Stimulated activated CD8-positive, alpha-beta memory T cell treated with anti-CD3 and anti-CD28 coated beads, Interleukin-4, amount 100 ng/mL, for 24 hours (primary cell): ENCODE data around the gene NCBP2.

ENCODE experiments used
- DNase-seq: peaks from one replicate; pipeline ENCODE4 v3.0.0-alpha.2; 2020; ENCODE audit warnings: low read depth

NCBP2 gene

DNA sequence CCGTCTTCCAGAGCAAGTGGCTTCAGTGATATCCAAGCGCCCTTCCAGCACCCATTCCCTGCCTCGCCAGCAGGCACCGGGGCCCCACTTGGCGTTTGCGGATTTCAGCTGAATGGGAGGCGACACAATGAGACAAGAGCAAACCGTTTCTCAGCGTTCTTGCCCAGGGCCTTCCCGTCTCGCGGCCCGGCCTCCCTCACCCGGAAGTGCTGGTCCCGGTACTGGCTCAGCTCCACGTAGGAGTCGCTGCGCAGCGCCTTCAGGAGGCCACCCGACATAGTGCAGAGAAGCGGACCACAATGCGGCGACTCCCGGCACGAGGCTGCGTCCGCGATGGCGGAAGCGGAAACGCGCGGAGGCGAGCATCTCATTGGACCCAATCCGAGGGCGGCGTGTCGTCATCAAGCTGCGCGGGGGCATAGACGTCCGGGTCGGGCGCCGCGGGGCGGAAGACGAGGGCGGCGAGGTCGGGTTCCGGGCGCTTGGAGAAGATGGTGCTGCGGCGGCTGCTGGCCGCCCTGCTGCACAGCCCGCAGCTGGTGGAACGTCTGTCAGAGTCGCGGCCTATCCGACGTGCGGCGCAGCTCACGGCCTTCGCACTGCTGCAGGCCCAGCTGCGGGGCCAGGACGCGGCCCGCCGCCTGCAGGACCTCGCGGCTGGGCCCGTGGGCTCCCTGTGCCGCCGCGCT, at the start of gene NCBP2:
TSS of gene NCBP2 (minus strand) at position 303 of the 689 bp plus-strand sequence. CDS start at position 278, 25 bp downstream.
- peak; percentile 100 for DNase-seq

DNA sequence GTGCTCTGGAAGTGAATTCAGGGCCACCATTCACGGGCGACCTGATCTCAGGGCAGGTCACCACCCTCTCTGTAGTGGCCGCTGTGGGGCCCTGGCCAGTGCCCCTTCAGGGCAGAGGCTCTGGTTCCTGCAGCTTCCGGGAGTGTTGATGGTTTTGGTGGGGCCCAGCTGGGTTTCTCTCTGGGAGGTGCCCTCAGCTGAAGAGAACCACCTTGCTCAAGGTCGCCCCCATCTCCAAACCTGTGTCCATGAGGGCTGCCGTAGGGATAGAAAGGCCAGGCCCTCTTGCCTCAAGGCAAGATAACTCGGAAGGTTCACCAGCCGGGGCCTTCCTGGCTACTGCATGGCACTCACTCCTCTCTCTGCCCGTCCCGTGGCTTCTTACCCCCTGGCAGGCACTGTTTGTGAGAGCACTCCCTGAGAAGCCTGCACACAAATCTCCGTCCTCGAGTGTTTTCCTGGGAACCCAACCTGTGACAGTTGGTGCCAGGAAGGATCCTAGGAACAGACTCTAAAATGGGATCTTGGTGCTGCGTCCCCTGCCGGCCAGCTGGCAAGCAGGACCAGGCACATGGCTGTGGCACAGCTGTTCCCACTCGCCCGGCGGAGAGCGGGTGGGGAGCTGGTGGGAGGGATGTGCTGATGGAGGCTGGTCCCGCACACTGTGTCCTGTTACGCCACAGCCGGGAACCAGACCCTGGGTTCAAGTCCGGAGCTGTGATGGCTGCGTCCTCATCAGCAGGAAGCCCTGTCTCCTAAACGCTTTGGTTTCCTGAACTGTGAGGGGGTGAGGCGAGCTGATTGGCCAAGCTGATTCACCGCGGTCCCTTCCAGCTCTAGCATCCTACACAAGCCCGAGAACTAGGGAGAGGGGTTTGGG, 49.5 kb upstream of the NCBP2 start:
- DNase-seq, result no peak

DNA sequence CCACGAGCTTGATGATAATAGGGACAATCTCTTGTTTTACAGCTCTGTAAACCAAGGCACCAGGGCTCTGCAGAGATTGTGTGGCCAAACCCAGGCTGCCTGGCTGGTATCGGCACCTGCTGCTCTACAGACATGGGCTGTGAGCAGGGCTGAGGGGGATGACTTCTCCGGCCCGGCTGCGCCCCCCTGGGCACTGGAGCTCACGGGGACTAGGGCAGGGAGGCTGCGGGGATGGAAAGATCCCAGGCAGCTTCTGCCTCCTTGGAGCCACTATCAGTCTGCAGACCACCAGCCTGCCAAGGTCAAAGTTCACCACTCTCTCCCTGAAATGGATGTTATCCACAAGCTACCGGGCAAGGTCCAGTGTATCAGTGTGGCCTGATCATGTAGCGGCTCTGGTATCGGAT, 48.3 kb upstream of the NCBP2 start:
- DNase-seq, result no peak

DNA sequence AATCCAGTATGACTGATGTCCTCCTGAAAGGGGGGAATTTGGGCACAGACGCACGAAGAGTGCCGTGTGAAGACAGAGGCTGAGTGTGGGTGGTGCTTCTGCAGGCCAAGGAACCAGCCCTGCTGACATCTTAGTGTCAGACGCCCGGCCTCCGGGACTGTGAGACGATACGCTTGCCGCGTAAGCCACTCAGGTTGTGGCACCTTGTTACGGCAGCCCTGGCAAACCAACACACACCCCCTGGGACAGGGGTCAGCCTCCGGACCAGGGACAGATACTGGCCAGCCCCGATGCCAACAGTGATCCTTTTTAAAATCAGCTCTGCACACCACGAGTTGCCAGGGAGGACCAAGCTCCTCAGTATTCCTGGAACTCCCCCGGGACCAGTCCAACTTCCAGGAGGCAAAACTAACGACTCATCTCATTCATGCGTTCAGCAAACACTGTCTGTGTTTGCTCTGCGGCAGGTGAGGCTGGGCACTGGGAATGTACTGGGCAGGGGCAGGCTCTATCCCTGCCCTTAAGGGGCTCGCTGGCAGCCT, 47.5 kb upstream of the NCBP2 start:
- no peak for DNase-seq

DNA sequence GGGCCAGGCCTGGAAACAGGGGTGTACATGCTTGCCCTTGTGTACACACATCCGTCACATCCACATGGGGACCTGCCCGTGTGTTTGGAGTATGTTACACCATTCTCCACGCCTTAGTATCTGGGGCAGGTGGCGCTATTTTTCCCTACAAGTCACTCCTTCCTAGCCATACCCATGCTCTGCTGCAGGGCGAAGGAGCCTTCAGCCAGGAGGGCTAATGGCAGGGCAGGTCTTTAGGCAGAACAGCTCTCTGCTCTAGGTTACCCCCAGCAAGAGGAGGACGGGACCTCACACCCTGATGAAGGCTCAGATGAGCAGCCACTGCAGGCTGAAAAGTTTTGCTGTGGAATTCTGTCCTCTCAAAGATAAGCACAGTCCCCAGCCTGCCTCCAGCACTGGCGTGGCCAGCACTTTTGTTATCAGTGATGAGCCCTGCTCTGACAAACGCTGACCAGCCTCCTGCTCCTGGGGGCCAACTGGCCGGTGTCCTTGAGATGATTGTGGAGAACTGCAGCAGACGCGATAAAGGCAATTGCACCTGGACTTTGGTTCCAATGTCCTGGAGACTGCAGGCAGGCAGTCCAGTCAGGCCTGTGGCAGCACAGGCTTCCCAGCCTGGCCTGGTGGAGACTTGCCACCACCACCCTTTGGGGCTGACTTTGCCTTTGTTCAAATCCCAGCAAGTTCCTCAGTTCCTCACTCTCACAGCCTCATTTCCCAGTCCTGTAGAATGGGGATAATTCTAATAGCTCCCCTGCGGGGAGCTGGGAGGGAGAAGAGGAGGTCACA, 46.1 kb upstream of the NCBP2 start:
- no peak for DNase-seq

DNA sequence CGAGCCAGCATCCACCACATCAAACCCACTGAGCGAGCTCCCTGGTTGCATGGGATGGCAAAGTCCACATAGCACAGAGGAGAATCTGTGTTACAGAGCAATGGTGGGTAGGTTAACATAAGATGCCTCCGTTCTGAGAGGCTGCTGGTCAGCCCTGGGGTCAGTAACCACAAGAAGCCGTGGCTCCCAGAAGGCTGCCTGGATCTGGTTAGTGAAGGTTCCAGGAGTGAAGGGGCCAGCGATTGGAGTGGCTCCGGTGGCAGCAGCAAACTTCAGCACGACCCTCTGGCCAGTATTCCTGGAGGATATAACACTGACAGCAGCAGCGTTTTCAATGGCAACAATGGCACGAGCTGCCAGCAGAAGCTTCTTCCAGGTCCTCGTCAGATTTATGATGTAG, 44.7 kb upstream of the NCBP2 start:
- DNase-seq, result no peak

DNA sequence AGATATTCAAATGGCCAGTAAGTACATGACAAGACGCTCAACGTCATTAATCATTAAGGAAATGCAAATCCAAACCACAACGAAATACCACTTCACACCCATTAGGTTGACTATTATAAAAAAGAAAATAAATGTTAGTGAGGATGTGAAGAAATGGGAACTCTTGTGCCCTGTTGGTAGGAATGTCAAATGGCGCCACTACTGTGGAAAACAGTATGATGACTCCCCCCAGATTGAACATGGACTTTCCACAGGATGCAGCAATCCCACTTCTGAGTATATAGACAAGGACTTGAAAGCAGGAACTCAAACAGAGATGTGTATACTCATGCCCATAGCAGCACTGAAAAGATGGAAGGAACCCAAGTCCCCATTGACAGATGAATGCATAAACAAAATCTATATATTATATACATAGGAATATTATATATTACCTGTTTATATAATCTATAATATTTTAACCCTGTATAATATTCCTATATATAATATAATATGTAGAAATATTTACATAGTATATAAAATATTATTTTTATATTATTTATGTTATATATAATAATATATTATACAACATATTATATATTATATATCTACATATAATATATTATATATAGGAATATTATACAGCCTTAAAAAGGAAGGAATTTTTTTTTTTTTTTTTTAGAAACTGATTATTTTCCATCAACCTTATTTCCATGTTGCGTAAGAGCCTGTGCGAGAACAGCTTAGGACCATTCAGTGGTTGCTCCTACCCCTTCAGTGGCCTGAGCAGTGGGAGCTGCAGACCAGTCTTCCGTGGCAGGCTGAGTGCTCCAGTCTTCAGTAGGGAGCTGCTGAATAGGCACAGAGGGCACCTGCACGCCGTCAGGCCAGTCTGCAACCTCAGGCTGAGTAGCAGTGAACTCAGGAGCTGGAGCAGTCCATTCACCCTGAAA, 43.9 kb upstream of the NCBP2 start:
- DNase-seq, result no peak

DNA sequence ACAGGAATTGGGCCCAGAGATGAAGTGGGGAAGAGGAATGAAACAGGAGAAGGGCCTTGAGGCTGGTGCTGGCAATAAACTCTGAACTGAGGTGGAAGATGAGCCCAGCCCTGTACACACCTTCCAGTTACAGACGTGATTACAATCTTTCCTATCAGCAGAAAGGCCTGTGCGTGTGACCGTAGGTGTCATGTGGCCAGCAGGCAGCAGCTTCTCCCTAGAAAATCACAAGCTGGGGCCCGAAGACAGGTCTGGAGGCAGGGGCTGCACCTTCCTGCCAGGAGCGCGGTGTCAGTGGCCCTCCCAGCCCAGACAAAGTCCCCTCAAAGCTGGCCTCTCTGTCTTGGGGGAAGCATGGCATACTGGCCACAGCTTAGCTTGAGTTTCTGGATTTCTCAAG, 43.0 kb upstream of the NCBP2 start:
- DNase-seq, result no peak

DNA sequence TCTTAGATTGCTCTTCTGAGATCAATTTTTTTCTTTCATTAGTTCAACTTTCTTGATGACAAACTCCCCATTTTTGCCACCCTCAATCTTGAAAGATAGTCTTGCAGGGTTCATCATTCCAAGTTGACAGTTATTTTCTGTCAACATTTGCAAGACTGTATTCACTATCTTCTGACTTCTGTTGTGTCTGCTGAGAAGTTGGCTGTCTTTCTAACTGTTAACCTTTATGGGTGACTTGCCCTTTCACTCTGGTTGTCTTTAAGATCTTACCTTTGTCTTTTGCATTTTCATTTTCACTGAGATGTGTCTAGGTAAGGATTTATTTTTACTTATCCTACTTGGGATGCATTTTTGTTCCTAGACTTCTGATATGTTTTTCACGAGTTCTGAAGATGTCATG, 40.9 kb upstream of the NCBP2 start:
- no peak for DNase-seq

DNA sequence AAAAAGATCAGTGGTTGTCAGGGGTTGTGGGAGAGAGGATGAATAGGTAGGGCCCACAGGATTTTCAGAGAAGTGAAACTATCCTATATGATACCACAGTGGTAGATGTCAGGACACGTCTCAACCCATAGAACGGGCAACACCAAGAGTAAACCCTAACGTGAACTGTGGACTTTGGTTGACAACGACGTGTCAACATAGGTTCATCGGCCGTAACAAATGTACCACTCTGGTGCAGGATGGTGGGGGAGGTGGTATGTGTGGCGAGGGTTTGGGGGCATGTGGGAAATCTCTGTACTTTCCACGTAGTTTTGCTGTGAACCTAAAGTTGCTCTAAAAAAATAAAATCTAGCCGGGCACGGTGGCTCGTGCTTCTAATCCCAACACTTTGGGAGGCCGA, 39.3 kb upstream of the NCBP2 start:
- DNase-seq, result no peak

DNA sequence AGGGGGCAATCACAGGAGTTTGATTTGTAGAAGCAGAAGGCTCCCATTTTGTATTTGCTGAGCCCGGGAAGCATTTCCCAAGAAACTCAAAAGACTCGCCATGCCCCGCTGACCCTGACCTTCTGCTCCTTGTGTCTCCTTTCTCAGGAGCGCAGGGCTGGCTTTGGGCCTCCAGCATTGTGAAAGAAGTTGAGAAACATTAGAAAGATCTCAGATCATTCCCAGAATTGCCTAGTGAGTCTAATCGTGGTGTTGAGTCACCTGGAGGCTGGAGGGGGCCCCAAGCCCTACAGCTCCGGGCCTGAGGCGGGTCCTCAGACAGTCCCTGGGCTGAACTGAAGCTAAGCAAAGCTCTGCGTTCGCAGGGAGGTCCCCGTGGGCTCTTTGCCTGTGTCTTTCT, 37.2 kb upstream of the NCBP2 start:
- no peak for DNase-seq

DNA sequence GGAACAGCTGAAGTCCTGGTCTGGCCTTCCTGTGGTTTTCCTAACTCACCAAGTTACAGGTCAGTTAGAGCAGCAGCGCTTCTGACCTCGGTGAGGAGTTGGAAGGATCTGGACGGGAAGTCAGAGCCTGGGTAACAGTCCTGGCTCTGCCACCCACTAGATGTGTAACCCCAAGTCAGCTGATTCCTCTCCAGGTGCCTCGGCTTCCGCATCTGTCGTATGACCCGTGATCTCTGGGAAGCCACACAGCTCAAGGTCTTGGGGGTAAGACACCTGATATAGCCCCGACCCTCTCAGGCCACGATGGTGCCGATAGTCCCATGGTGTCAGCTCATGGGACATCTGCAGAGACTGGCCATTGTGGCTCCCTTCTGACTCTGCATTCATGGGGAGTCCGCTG, 34.6 kb upstream of the NCBP2 start:
- DNase-seq, result no peak

DNA sequence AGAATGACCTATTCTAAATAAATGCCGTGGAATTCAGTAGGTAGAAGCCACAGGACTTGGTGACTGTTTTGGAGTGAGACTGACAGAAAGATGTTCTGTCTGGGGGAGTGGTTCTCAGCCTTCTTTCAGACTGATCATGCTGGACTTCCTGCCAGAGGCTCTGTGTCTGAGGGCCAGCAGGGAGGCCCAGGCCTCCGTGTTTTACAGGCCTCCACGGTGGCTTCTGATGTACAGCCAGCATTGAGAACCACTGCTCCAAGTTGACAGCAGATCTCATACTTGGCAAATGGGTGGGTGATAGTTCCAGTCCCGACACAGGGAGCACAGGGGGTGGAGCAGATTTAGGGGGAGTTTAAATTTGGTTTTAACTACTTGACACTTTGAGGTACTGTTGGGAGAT, 33.0 kb upstream of the NCBP2 start:
- DNase-seq, result no peak

DNA sequence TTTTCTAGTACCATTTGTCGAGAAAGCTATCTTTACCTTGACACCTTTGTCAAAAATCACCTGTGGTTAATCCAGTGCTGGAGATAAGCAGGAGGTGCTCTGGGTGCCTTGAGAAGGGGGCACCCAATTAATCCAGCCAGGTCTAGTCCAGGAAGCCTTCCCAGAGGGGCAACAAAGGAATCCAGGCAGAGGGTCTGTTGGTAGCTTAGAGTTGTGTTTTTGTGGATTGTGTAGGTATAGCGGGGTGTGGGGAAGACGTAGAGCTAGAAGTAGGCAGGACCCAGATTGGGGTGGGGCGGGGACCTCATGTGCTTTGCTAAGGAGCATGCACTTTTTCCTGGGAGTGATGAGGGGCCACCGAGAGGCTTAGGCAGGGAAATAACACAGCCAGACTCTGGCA, 32.3 kb upstream of the NCBP2 start:
- no peak for DNase-seq

DNA sequence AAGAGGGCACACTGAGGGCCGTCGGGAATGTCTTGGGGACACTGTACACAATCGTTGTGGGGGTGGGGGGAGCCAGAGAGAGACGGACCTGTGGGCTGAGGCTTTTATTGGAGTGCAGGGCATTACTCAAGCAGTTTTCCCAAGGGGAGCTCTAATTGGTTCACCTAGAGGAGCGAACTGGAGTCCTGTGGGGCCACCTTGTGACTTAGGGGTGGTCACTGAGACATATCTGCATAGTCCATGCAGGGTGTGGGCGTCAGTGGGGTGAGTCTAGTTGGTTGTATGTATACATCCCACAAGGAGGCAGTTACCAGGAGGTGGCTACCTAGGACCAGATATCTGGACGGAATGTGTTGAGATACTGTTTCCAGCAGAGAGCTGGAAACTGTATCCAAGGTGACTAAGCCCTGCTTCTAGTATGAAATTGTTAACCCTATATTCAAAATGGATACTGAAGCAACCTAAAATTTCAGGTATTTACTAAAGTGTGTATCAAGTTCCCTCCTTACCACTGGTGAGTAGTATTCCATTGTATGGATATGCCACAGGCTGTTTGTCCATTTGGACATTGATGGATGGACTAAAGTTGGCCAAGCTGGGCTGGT, 28.9 kb upstream of the NCBP2 start:
- no peak for DNase-seq

DNA sequence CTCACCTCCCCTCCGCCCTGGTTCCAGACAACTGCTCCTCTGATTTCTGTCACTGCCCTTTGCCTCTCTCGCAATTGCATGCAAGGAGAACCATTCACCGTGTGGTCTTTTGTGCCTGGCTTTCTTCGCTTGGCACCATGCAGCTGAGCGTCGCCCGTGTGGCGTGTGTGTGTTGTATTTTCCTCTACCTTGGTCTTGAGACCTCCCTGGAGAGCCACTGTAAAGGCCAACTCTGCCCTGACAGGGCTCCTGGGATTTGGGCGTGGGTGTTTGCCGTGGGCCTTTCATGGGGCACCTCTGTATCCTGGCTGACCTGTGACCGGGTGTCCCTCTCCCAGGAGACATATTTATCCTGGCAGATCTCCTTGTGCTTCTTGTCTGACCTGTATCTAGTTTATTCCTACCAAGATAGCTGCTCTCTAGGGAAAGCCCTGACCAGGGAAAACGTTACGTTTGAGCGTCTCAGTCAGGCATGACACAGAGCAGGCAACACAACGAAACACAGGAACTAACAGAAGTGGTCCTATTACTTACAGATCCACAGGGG, 28.3 kb upstream of the NCBP2 start:
- no peak for DNase-seq

DNA sequence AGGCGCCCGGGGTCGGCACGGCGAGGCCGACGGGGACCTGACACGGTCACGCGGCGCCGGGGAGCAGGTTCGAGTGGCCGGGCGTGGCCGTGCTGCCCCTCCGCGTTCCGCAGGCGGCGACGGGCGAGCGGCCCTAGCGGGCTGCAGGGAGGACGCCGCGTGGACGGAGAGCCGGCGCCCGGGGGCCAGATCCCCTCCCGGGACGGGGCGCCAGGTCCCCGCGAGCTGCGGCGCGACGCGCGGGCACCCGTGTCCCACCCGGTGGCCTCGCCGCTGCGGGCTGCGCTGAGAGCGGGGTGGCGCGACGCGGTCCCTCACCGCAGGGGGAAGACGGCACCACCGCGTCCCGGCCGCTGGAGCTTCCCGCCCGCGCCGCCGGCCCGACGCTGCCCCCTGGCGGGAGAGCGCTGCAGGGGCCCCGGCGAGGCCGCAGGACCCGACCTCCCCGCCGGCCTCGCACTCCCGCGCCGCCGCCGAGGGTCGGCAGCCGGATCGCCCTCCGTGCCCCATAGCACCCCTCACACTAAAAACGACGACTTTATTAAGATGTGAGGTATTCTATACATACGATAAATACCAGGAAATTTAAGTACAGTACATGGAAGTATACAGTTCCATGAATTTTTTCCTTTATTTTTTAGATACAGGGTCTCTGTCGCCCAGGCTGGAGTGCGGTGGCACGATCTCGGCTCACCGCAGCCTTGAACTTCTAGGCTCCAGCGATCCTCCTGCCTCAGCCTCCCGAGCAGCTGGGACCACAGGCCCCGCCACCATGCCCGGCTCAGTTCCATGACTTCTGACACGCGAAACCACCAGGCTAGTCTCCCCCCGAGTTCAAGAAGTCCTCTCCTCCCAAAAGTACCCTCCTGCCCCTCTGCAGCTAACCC, 27.6 kb upstream of the NCBP2 start:
- DNase-seq, result peak; percentile 55

DNA sequence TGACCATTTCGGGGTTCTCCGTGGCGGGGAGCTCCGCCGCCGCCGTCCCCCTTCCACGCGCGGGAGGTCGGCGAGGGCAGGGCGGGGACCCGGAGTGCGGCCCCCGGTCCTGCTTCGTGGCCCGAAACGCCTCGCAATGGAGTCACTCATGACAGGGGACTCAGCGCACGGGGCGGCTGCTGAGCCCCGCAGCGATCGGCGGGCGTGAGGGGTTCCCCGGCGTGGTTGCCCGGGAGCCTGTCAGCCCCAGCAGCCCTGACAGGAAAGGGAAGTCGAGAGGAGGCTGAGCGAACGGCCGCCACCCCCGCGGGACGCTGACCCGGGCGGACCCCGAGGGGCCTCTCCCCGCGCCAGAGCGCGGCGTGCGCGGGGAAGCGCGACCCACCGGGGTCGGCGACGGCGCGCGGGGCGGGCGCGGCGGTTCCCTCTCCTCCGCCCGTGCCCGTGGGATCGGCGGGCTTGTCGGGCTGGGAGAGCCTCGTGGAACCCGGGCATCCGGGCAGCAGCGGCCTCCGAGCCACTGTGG, 26.9 kb upstream of the NCBP2 start:
- DNase-seq, result peak; percentile 17
